Measurements from ENCODE around the gene ZMYM4.

GRCh38 chr1:35454176-35454575, 185.7 kb downstream of the ZMYM4 start:
- no peak for TF ChIP-seq CEBPB (IDR thresholded peaks at IDR 0.05)
- no peak for TF ChIP-seq EP300 (IDR thresholded peaks at IDR 0.05; ENCODE audit: borderline replicate concordance)

Measured in Ishikawa (cell line).